GM23338 (cell line): ENCODE data around the gene CNOT6L. TPM values are rescaled to one million over a fixed set of nuclear protein-coding genes. Genes with fewer than 3 reads are reported as not detected.

ENCODE experiments used
- CREB1 ChIP-seq: fragments of 250-450 bp; sonication (Bioruptor Pico); IDR thresholded peaks from 2 replicates; pipeline ENCODE4 v1.5.0; 2020; ENCODE audit warnings: low read depth, mild to moderate bottlenecking, moderate library complexity
- CTCF ChIP-seq, 2 experiments: fragments of 200-600 bp in 1 of 2; sonication (generic) in 1 of 2; conservative IDR thresholded peaks; 2 replicates each; pipeline versions ENCODE4 v1.5.1 to v1.6.1; 2016 to 2017; ENCODE audit warnings: antibody characterized with exemption in 2 of 2, low read depth in 2 of 2, mild to moderate bottlenecking in 2 of 2, moderate library complexity in 1 of 2
- ETS1 ChIP-seq: IDR thresholded peaks from 2 replicates; pipeline ENCODE4 v1.6.1; 2016; ENCODE audit warnings: antibody characterized with exemption
- EZH2phosphoT487 ChIP-seq: fragments of 200-600 bp; sonication (generic); IDR thresholded peaks from one replicate; pipeline ENCODE4 v1.8.1; 2018; ENCODE audit warnings: antibody characterized with exemption; ENCODE audit not compliant: unreplicated experiment
- NANOG ChIP-seq: IDR thresholded peaks from 2 replicates; pipeline ENCODE4 v1.6.1; 2016; ENCODE audit warnings: antibody characterized with exemption, borderline replicate concordance
- POLR2AphosphoS5 ChIP-seq: IDR thresholded peaks from 2 replicates; pipeline ENCODE4 v1.6.1; 2016; ENCODE audit warnings: antibody characterized with exemption, low read depth
- ZNF114 ChIP-seq: fragments of 250-450 bp; sonication (Bioruptor Pico); IDR thresholded peaks from 2 replicates; pipeline ENCODE4 v1.5.0; 2020; ENCODE audit warnings: mild to moderate bottlenecking, moderate library complexity
- ZNF331 ChIP-seq: fragments of 250-450 bp; sonication (Bioruptor Pico); IDR thresholded peaks from 2 replicates; pipeline ENCODE4 v1.5.0; 2020; ENCODE audit warnings: low read depth, mild to moderate bottlenecking, moderate library complexity
- ZNF462 ChIP-seq: fragments of 250-450 bp; sonication (Bioruptor Pico); IDR thresholded peaks from 2 replicates; pipeline ENCODE4 v1.5.0; 2020; ENCODE audit warnings: mild to moderate bottlenecking, moderate library complexity
- polyA plus RNA-seq: library from polyadenylated mRNA; unstranded; fragments of >200 nt; fragmentation: Nextera tagmentation; extraction: Ambion mirVana; gene quantifications from 2 replicates; pipeline ENCODE4 v1.2.1, GENCODE V29; 2016
- total RNA-seq: library from RNA; depleted of rRNA; stranded (reverse); fragments of >200 nt; shearing (Covaris generic); gene quantifications from 2 replicates; pipeline ENCODE4 v1.2.3, GENCODE V29; 2014

The CNOT6L gene
- total and polyA plus RNA-seq, 2 experiments from 2014 or later: 3.2 to 13.9 TPM

- TF ChIP-seq ZNF462: no peak
- TF ChIP-seq CTCF (conservative IDR thresholded peaks at IDR 0.05; ENCODE audit: low read depth in 2 of 2): no peak
- no peak for TF ChIP-seq NANOG
- no peak for TF ChIP-seq ZNF114 (CRISPR knock-in tag)
- no peak for TF ChIP-seq EZH2phosphoT487
- TF ChIP-seq ZNF331 (CRISPR knock-in tag): no peak
- no peak for TF ChIP-seq CREB1
- TF ChIP-seq POLR2AphosphoS5: no peak
- TF ChIP-seq ETS1: no peak
Measured at GRCh38 chr4:77800483-77801259, 18.5 kb downstream of the CNOT6L start (continued).
